ENCODE measurements around the gene IGFL1. TPM values are rescaled to one million over a fixed set of nuclear protein-coding genes. Genes with fewer than 3 reads are reported as not detected.

Gene IGFL1
- total and polyA plus RNA-seq, 2 of the 4 experiments (the other 2 are of a cell fraction) = not detected

- Histone ChIP-seq H2BK15ac (ENCODE audit: low read depth, low read length) (no peak overlapping the region), H3K79me1 (ENCODE audit: low read depth in 1 of 2, low read length in 2 of 2) (no peaks in the 10 kb centered on the region), H3K36me3 (ENCODE audit: control insufficient read depth, insufficient read depth, low read length) (no peaks in the 10 kb centered on the region), H3K9me3 (ENCODE audit: control insufficient read depth, insufficient read depth, low read length) (no peaks in the 10 kb centered on the region), H3K9me1 (ENCODE audit: insufficient read depth, low read length) (no peaks in the 10 kb centered on the region), H4K20me1 (ENCODE audit: insufficient read depth, low read length) (0 out of 2 replicates have a peak, but pooled peaks cover 4% of the 10 kb centered on the region), H3K27ac (ENCODE audit: insufficient read depth, low read length) (no peak overlapping the region), H3K4me1 (ENCODE audit: control insufficient read depth, insufficient read depth, low read length) (no peaks in the 10 kb centered on the region; the same call in 1 of the 2 replicates), H3K4ac (ENCODE audit: low read depth, low read length) (no peak overlapping the region), H2BK20ac (ENCODE audit: low read depth, low read length) (no peak overlapping the region), H3K18ac (ENCODE audit: low read depth, low read length) (no peak overlapping the region), H3K4me2 (ENCODE audit: low read depth, low read length) (no peak overlapping the region), H4K5ac (ENCODE audit: low read depth, low read length) (no peak overlapping the region), H2AFZ (replicated peaks; ENCODE audit: low read length, poor library complexity) (no peak overlapping the region), H3K56ac (ENCODE audit: extremely low read depth, insufficient read depth, low read length) (no peak overlapping the region), H2AK5ac (ENCODE audit: low read depth, low read length) (no peak overlapping the region), H3K27me3 (ENCODE audit: control insufficient read depth, insufficient read depth, low read length) (peaks cover 60% of the 10 kb centered on the region), H3K9ac (ENCODE audit: low read depth, low read length) (no peak overlapping the region), H4K91ac (ENCODE audit: insufficient read depth, low read depth, low read length) (no peak overlapping the region), H3K14ac (replicated peaks; ENCODE audit: low read depth, low read length) (no peak overlapping the region), H4K8ac (ENCODE audit: low read depth in 2 of 2, low read length in 2 of 2) (no peak overlapping the region), H3K23ac (ENCODE audit: low read depth, low read length) (no peak overlapping the region), H2AK9ac (replicated peaks; ENCODE audit: low read depth, low read length, poor library complexity) (no peak overlapping the region), H3K4me3 (ENCODE audit: insufficient read depth, low read depth, low read length) (no peak overlapping the region), H2BK120ac (ENCODE audit: low read depth, low read length) (no peak overlapping the region), H2BK5ac (ENCODE audit: low read depth, low read length, poor library complexity, severe bottlenecking) (no peak overlapping the region)
- dilution Hi-C loops (cut with HindIII; ENCODE audit: low sequenced_read_pairs, unreplicated experiment) (no loop called here), intact Hi-C loops (cut with micrococcal nuclease) (no loop called here), in situ Hi-C loops (cut with MboI; ENCODE audit: low sequenced_read_pairs) (no loop called here)
- WGBS, 2 experiments (ENCODE audit: extremely low coverage in 2 of 2, insufficient read length in 1 of 2) = 20% methylated on average over 1 of the region's 4 CpGs; no CpG with 5 or more reads in 1 of the 2 experiments
- no peak for TF ChIP-seq RAD21 (IDR thresholded peaks at IDR 0.05; ENCODE audit: low read length)
- no peak for TF ChIP-seq FOS (IDR thresholded peaks at IDR 0.05; ENCODE audit: low read depth, low read length)
- no peak for TF ChIP-seq MAZ (IDR thresholded peaks at IDR 0.05; ENCODE audit: borderline replicate concordance, low read depth, low read length)
- TF ChIP-seq NFE2L2 (IDR thresholded peaks at IDR 0.05; ENCODE audit: low read depth, low read length) = no peak
- TF ChIP-seq RFX5 (IDR thresholded peaks at IDR 0.05; ENCODE audit: low read depth, low read length) = no peak
- no peak for TF ChIP-seq SMC3 (IDR thresholded peaks at IDR 0.05; ENCODE audit: low read depth, low read length)
- TF ChIP-seq ELK1 (IDR thresholded peaks at IDR 0.05; ENCODE audit: borderline replicate concordance, low read depth, low read length) = no peak
- TF ChIP-seq MAFK (IDR thresholded peaks at IDR 0.05; ENCODE audit: low read depth, low read length) = no peak
- TF ChIP-seq CEBPB (IDR thresholded peaks at IDR 0.05; ENCODE audit: low read depth, low read length) = no peak
- no peak for ATAC-seq (ENCODE audit: low read depth)
- no peak for DNase-seq
- POLR2A ChIA-PET (ENCODE audit: unreplicated experiment) = interaction anchor here (0.6 kb wide), 1 partner anchor 892 kb away, joined by 10 read pairs; no protein-coding TSS in a partner anchor
- BruUV-seq (replicated peaks) = no TSS peak
- CTCF ChIA-PET = no interaction called here
Measured at GRCh38 chr19:46197314-46198070, 32.0 kb upstream of the IGFL1 start.
